DND-41 (cell line): ENCODE measurements around the gene EPB41L2.

Source experiments
- CTCF ChIP-seq: IDR thresholded peaks from 2 replicates; pipeline ENCODE4 v1.5.1; 2012; ENCODE audit warnings: borderline replicate concordance, low read length, moderate library complexity, mild to moderate bottlenecking; ENCODE audit not compliant: poor library complexity, severe bottlenecking; ENCODE audit errors: extremely low read depth
- EZH2 ChIP-seq: IDR thresholded peaks from 3 replicates; pipeline ENCODE4 v1.6.1; 2012; ENCODE audit warnings: borderline replicate concordance, low read depth, mild to moderate bottlenecking, moderate library complexity, low read length, inconsistent platforms; ENCODE audit not compliant: severe bottlenecking

GRCh38 chr6:130978660-130979396 lies 84.2 kb downstream of the EPB41L2 start:
- TF ChIP-seq CTCF (no peak), EZH2 (no peak)
